ENCODE data around the gene KAT14.
"Not testable (repeated sequence)": the region's sequence is repeated elsewhere in the genome, so short reads cannot be mapped to it uniquely, and the experiment has no call there.

The KAT14 gene

GRCh38 chr20:18165553-18165952, 27.9 kb downstream of the KAT14 start:
- H3K27ac ChIP-seq (ENCODE audit: low read depth, low read length), result no peak overlapping the region
- H3K9ac ChIP-seq (ENCODE audit: low read length), result no peak overlapping the region
- no peaks in the 10 kb centered on the region for H3K27me3 ChIP-seq (ENCODE audit: control insufficient read depth in 1 of 2, insufficient read depth in 2 of 2, low read length in 2 of 2)
- H3K36me3 ChIP-seq (ENCODE audit: insufficient read depth, low read length), result peaks cover 27% of the 10 kb centered on the region
- H3K4me1 ChIP-seq (ENCODE audit: insufficient read depth, low read length), result no peaks in the 10 kb centered on the region
- H3K4me3 ChIP-seq (ENCODE audit: low read depth in 1 of 2, low read length in 2 of 2), result no peak overlapping the region
- H3K9me3 ChIP-seq (ENCODE audit: low read length), result no peaks in the 10 kb centered on the region

DNA sequence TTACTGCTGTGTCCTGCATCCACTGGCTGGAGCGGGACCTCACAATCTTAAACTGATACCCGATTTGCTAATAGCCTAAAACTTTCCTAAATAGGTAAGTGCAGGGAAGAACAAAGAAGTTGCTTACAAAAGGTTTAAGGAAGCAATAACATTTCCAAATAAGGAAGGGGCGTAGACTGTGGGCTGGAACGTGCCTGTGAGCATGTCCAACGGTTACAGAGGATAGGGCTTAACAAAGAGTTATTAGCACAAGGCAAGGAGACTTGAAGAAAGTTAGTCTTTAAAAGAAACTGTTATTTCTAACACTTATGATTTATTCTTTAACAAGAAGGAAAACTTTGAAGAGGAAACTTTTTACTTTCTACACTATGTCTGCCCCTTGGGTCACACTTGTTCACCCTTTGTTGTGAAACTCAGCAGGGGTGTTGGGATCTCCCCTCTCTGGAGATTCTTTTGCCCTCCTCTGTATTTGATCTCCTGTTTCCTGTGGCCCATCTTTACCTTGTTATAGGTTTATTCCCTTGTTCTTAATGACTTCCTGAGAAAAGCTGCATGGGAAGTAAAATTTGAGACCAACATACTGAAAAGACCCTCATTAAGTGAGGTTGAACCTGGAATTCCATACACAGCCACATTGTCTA, 28.7 kb downstream of the KAT14 start:
- H3K36me3 ChIP-seq (ENCODE audit: insufficient read depth, low read length), result peaks cover 27% of the 10 kb centered on the region
- no peaks in the 10 kb centered on the region for H3K9me3 ChIP-seq (ENCODE audit: low read length)
- H3K27ac ChIP-seq (ENCODE audit: low read depth, low read length), result no peak overlapping the region
- no peak overlapping the region for H3K9ac ChIP-seq (ENCODE audit: low read length)
- H3K4me3 ChIP-seq (ENCODE audit: low read depth in 1 of 2, low read length in 2 of 2), result no peak overlapping the region
- no peaks in the 10 kb centered on the region for H3K4me1 ChIP-seq (ENCODE audit: insufficient read depth, low read length)
- no peaks in the 10 kb centered on the region for H3K27me3 ChIP-seq (ENCODE audit: control insufficient read depth in 1 of 2, insufficient read depth in 2 of 2, low read length in 2 of 2)

DNA sequence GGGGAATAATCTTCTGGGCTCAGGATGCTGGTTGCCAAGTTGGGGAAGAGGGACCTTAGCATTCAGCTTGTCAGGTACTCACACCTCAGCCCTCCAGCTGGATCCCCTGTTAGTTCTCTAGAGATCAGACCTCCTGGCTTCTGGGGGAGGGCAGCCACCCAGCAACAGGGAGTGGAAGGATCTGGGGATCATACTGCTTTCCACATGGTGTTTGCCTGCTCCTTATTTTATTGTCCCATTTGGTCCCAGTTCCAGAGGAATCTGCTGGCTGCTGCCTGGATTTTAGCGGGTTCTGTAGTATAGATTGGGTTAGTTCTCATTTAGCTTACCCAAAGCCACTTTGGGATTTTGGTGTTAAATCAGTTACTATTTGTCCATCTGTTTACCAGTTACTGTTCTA, 29.3 kb downstream of the KAT14 start:
- no peaks in the 10 kb centered on the region for H3K27me3 ChIP-seq (ENCODE audit: control insufficient read depth in 1 of 2, insufficient read depth in 2 of 2, low read length in 2 of 2)
- H3K27ac ChIP-seq (ENCODE audit: low read depth, low read length), result no peak overlapping the region
- H3K4me3 ChIP-seq (ENCODE audit: low read depth in 1 of 2, low read length in 2 of 2), result no peak overlapping the region
- H3K4me1 ChIP-seq (ENCODE audit: insufficient read depth, low read length), result no peaks in the 10 kb centered on the region
- no peak overlapping the region for H3K9ac ChIP-seq (ENCODE audit: low read length)
- no peaks in the 10 kb centered on the region for H3K9me3 ChIP-seq (ENCODE audit: low read length)
- H3K36me3 ChIP-seq (ENCODE audit: insufficient read depth, low read length), result peaks cover 22% of the 10 kb centered on the region

- no peak overlapping the region for H3K4me3 ChIP-seq (ENCODE audit: low read depth in 1 of 2, low read length in 2 of 2)
- H3K4me1 ChIP-seq (ENCODE audit: insufficient read depth, low read length), result no peaks in the 10 kb centered on the region
- H3K9ac ChIP-seq (ENCODE audit: low read length), result no peak overlapping the region
- peaks cover 6% of the 10 kb centered on the region for H3K36me3 ChIP-seq (ENCODE audit: insufficient read depth, low read length)
- no peak overlapping the region for H3K27ac ChIP-seq (ENCODE audit: low read depth, low read length)
- no peaks in the 10 kb centered on the region for H3K9me3 ChIP-seq (ENCODE audit: low read length)
- no peaks in the 10 kb centered on the region for H3K27me3 ChIP-seq (ENCODE audit: control insufficient read depth in 1 of 2, insufficient read depth in 2 of 2, low read length in 2 of 2)
Observed at GRCh38 chr20:18172379-18172778, 34.7 kb downstream of the KAT14 start.

DNA sequence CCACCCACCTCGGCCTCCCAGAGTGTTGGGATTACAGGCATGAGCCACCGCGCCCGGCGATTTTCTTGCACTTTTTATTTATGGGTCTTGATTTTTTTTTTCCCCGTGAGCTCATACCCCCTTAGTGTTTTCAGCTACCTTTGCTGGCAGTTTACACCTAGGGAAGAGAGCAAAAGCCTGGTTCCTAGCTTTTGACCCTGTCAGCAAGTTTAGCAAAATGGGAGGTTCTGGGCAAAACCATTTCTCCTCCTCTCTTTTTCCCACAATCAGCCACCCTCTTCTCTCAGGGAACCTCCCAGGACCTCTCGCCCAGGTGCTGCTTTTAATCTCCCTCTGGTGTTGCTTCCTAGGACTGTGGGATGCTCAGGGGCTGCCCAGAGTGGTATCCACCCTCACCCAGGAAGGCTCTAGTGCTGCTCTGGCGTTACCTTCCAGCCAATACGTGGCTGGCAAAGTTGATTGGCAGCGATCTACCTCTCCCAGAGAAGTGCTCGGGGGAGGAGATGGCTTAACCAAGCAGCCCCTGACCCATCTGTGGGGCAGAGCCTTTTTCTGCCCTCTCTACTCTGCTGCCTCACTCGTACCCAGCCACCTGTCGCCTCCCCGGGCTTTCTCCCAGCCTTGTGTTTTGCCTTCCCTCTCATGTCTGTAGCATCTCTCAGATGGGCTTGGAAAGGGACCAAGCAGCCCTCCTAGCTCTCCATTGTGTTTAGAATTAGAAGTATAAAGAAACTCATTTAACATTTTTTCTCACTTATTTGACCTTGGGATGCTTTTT, 37.4 kb downstream of the KAT14 start:
- H3K36me3 ChIP-seq (ENCODE audit: insufficient read depth, low read length), result no peaks in the 10 kb centered on the region

GRCh38 chr20:18176318-18176785, 38.7 kb downstream of the KAT14 start:
- no peak overlapping the region for H3K9ac ChIP-seq (ENCODE audit: low read length)
- H3K36me3 ChIP-seq (ENCODE audit: insufficient read depth, low read length), result no peaks in the 10 kb centered on the region
- no peak overlapping the region for H3K27ac ChIP-seq (ENCODE audit: low read depth, low read length)
- no peaks in the 10 kb centered on the region for H3K27me3 ChIP-seq (ENCODE audit: control insufficient read depth in 1 of 2, insufficient read depth in 2 of 2, low read length in 2 of 2)
- H3K9me3 ChIP-seq (ENCODE audit: low read length), result no peaks in the 10 kb centered on the region
- H3K4me1 ChIP-seq (ENCODE audit: insufficient read depth, low read length), result no peaks in the 10 kb centered on the region
- no peak overlapping the region for H3K4me3 ChIP-seq (ENCODE audit: low read depth in 1 of 2, low read length in 2 of 2)

More for the DNA sequence above, 37.4 kb downstream of the KAT14 start:
- H3K9ac ChIP-seq (ENCODE audit: low read length), result no peak overlapping the region
- H3K9me3 ChIP-seq (ENCODE audit: low read length), result no peaks in the 10 kb centered on the region
- H3K4me3 ChIP-seq (ENCODE audit: low read depth in 1 of 2, low read length in 2 of 2), result no peak overlapping the region
- no peaks in the 10 kb centered on the region for H3K4me1 ChIP-seq (ENCODE audit: insufficient read depth, low read length)
- no peak overlapping the region for H3K27ac ChIP-seq (ENCODE audit: low read depth, low read length)
- no peaks in the 10 kb centered on the region for H3K27me3 ChIP-seq (ENCODE audit: control insufficient read depth in 1 of 2, insufficient read depth in 2 of 2, low read length in 2 of 2)

- not testable (repeated sequence) for H3K4me3 ChIP-seq (ENCODE audit: low read depth in 1 of 2, low read length in 2 of 2); H3K9ac ChIP-seq (ENCODE audit: low read length); H3K27ac ChIP-seq (ENCODE audit: low read depth, low read length); H3K27me3 ChIP-seq (ENCODE audit: control insufficient read depth in 1 of 2, insufficient read depth in 2 of 2, low read length in 2 of 2); H3K4me1 ChIP-seq (ENCODE audit: insufficient read depth, low read length); H3K9me3 ChIP-seq (ENCODE audit: low read length)
- H3K36me3 ChIP-seq (ENCODE audit: insufficient read depth, low read length), result peaks cover 24% of the 10 kb centered on the region
Observed at GRCh38 chr20:18180366-18180765, 42.7 kb downstream of the KAT14 start.

- H3K9me3 ChIP-seq (ENCODE audit: low read length), result no peaks in the 10 kb centered on the region
- H3K27ac ChIP-seq (ENCODE audit: low read depth, low read length), result no peak overlapping the region
- peaks cover 28% of the 10 kb centered on the region for H3K36me3 ChIP-seq (ENCODE audit: insufficient read depth, low read length)
- no peak overlapping the region for H3K4me3 ChIP-seq (ENCODE audit: low read depth in 1 of 2, low read length in 2 of 2)
- H3K9ac ChIP-seq (ENCODE audit: low read length), result no peak overlapping the region
- H3K4me1 ChIP-seq (ENCODE audit: insufficient read depth, low read length), result no peaks in the 10 kb centered on the region
- no peaks in the 10 kb centered on the region for H3K27me3 ChIP-seq (ENCODE audit: control insufficient read depth in 1 of 2, insufficient read depth in 2 of 2, low read length in 2 of 2)
Observed at GRCh38 chr20:18180815-18181214, 43.2 kb downstream of the KAT14 start.

GRCh38 chr20:18187020-18187419, 49.4 kb downstream of the KAT14 start:
- no peak overlapping the region for H3K27ac ChIP-seq (ENCODE audit: low read depth, low read length)
- H3K9me3 ChIP-seq (ENCODE audit: low read length), result no peaks in the 10 kb centered on the region
- no peak overlapping the region for H3K4me3 ChIP-seq (ENCODE audit: low read depth in 1 of 2, low read length in 2 of 2)
- H3K4me1 ChIP-seq (ENCODE audit: insufficient read depth, low read length), result no peaks in the 10 kb centered on the region
- H3K36me3 ChIP-seq (ENCODE audit: insufficient read depth, low read length), result peaks cover 52% of the 10 kb centered on the region
- no peaks in the 10 kb centered on the region for H3K27me3 ChIP-seq (ENCODE audit: control insufficient read depth in 1 of 2, insufficient read depth in 2 of 2, low read length in 2 of 2)
- no peak overlapping the region for H3K9ac ChIP-seq (ENCODE audit: low read length)

DNA sequence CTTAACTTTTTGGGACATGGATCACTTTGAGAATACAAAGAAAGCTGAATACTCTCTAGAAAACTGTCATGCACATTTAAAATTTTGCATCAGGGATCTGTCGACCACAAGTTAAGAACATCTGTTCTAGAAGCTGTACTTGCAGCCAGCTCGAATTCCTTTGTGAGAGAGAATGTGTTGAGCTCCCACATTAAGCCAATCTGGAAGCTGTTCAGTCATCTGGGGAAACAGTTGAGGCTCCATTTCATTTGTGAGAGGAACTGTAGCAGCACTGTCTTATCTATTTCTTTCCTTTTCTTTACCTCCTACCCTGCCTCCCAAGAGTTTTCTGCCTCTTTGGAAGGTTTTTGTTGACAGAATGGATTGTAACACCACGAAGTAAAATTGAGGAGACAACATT, 50.8 kb downstream of the KAT14 start:
- Histone ChIP-seq H3K36me3 (ENCODE audit: insufficient read depth, low read length) (peaks cover 41% of the 10 kb centered on the region), H3K9ac (ENCODE audit: low read length) (no peak overlapping the region), H3K4me1 (ENCODE audit: insufficient read depth, low read length) (no peaks in the 10 kb centered on the region), H3K4me3 (ENCODE audit: low read depth in 1 of 2, low read length in 2 of 2) (no peak overlapping the region), H3K9me3 (ENCODE audit: low read length) (no peaks in the 10 kb centered on the region), H3K27ac (ENCODE audit: low read depth, low read length) (no peak overlapping the region), H3K27me3 (ENCODE audit: control insufficient read depth in 1 of 2, insufficient read depth in 2 of 2, low read length in 2 of 2) (no peaks in the 10 kb centered on the region)

DNA sequence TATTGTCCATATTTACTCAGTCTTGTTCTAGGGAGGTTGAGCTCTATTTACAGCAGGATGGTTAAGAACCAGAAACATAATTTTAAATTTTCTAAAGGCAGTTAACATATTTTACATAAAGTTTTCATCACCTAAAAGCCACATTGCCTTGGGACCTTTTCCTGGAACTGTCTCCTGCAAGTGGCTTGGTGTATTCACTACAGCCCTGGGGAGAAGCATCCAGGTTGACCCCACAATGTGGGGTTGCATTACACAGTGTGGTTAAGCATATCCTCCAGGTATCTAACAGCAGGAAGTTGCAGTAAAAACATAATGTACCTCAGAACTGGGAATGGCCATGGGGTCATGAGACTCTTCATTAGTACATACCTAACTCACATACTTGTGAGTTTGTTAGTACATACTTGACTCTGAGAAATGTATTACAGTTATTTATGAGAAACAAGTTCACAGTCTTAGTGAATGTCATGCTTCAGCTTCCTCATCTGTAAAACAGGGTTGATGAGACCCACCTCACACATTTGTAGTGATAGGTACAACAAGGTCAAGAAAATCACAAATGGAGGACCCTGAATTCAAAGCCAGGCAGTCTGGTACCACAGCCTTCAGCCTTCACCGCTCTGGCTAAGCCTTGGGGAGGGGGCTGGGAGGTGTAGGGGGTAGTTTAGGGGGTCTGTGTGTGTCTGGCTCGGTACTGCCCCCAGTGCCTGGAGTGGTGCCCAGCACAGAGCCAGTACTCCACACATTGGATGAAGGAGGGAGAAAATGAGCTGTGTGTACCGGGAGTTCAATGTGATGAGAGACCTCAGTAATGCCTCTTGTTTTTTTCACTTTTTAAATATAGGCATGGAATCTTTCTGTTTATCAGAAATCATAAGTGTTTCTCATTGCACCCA, 52.9 kb downstream of the KAT14 start:
- H3K4me3 ChIP-seq (ENCODE audit: low read depth in 1 of 2, low read length in 2 of 2), result no peak overlapping the region
- H3K27me3 ChIP-seq (ENCODE audit: control insufficient read depth in 1 of 2, insufficient read depth in 2 of 2, low read length in 2 of 2), result no peaks in the 10 kb centered on the region
- no peak overlapping the region for H3K27ac ChIP-seq (ENCODE audit: low read depth, low read length)
- no peaks in the 10 kb centered on the region for H3K4me1 ChIP-seq (ENCODE audit: insufficient read depth, low read length)
- no peak overlapping the region for H3K9ac ChIP-seq (ENCODE audit: low read length)
- peaks cover 26% of the 10 kb centered on the region for H3K36me3 ChIP-seq (ENCODE audit: insufficient read depth, low read length)
- no peaks in the 10 kb centered on the region for H3K9me3 ChIP-seq (ENCODE audit: low read length)

Measured in muscle layer of colon (tissue), 2 donors.